GM21447 (cell line): ENCODE measurements around the gene MCM10.

ENCODE experiments used
- ATAC-seq: cut with Tn5 transposase; IDR thresholded peaks from one replicate; pipeline ENCODE4 v1.9.1; 2021; ENCODE audit not compliant: unreplicated experiment

MCM10 gene

DNA sequence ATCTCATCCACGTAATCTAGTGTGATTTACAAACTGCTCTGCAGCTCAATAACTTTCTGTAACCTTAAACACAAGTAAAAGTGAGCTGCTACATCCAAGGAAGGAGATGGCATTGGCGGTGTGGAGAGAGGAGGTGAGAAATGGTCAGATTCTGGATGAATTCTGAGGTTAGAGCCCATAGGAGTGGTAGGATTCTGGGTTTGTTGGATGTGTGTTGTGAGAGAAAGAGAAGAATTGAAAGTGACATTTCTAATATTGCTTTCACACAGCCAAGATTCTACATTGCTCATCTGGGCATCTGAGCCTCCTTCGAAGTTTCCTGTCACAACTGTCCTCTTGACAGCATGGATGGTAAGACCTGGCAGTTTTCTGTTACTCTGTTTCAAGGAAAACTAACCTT is 2.5 kb downstream of the MCM10 start:
- no peak for ATAC-seq

- ATAC-seq = no peak
Observed at GRCh38 chr10:13165177-13165576, 3.8 kb downstream of the MCM10 start.

- ATAC-seq = no peak
Observed at GRCh38 chr10:13167568-13167967, 6.2 kb downstream of the MCM10 start.

DNA sequence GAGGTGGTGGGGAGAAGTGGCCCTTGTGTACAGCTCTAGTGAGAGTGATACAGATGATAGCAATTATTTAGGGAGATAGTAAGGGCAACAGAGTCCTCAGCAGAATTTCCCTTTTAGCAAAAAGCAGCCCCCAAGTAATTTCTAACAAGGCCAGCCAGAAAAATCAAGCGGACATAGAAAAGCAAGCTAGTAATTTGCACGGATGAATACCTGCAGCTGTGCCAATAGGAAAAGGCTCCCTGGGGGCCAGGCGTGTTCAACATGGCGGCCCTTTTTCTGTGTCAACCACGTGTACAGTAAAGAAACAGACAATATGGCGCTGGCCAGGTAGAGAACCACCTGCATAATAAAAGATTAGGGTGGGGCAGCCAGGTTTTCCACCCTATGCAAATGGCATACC is 7.4 kb downstream of the MCM10 start:
- ATAC-seq = no peak

DNA sequence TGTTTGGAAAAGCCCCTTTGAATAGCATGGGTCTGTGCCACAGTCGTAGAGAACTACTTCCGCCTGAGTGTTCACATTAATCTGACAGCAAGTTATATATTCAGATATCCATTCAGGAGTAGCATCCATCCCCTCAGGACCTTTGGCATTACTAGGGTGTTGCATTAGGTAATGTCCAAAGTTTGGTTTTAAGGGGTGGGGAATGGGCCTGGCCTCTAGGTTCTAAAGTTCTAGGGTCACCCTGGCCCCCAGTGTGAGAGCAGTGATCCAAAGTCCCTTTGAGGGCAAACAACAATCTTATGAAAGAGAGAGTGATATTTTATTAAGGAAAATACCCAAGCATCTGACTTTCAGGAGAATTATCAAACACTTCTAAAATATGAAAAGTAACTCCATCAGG is 12.3 kb downstream of the MCM10 start:
- no peak for ATAC-seq

- no peak for ATAC-seq
Observed at GRCh38 chr10:13180788-13181187, 19.4 kb downstream of the MCM10 start.

DNA sequence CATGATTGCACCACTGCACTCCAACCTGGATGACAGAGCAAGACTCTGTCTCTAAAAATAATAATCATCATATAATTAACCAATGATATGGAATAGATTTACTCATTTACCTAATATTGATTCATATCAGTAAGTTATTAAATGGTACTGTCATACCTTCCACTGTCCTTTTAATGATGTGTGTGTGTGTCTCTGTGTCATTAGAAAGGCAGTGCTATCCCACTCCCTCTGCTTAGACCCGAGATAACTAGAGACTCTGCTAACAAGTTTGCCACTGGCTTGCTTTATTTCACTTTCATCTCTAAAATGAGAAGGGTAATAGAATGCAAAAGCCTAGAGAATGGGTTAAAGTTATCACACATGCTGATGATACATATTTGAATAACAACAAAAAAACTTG is 21.1 kb downstream of the MCM10 start:
- ATAC-seq = no peak

DNA sequence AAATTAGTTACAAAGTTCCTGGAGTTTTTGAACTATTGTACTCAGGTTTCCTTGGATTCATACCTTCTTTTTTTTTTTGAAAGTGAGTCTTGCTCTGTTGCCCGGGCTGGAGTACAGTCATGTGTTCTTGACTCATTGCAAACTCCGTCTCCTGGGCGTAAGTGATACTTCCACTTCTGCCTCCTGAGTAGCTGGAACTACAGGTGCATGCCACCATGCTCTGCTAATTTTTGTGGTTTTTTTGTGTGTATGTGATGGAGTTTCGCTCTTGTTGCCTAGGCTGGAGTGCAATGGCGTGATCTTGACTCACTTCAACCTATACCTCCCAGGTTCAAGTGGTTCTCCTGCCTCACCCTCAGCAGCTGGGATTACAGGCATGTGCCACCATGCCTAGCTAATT is 22.3 kb downstream of the MCM10 start:
- no peak for ATAC-seq

GRCh38 chr10:13184276-13184675 is 22.9 kb downstream of the MCM10 start:
- ATAC-seq = no peak

GRCh38 chr10:13184730-13185514 is 23.6 kb downstream of the MCM10 start:
- no peak for ATAC-seq

DNA sequence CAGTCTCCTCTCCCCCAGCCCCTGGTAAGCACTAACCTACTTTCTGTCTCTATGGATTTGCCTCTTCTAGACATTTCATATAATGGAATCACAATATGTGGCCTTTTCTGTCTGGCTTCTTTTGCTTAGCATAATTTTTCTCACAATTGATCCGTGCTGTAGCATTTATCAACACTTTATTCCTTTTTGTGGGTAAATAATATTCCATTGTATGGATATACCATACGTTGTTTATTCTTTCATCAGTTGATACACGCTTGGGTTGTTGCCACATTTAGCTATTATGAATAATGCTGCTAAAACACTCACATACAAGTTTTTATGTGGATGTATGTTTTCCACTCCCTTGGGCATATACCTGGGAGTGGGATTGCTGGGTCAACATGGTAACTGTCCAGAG is 25.8 kb downstream of the MCM10 start:
- no peak for ATAC-seq

- no peak for ATAC-seq
Observed at GRCh38 chr10:13188593-13188992, 27.2 kb downstream of the MCM10 start.

DNA sequence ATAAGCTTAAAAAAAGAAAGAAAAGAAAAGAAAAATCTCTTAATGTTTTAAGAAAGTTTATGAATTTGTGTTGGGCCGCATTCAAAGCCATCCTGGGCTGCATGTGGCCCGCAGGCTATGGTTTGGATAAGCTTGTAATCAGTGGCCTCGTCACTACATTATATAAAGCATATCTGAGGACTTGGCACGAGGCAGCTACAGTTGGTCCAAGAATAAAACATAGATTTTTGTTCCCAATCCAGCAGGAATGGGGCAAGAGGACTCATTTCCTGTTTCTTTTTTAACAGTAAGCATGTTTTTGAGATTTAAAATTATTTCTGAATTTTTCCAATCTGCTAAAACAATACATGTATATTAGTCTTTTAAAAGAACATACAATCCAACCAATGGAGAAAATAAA is 28.6 kb downstream of the MCM10 start:
- no peak for ATAC-seq

DNA sequence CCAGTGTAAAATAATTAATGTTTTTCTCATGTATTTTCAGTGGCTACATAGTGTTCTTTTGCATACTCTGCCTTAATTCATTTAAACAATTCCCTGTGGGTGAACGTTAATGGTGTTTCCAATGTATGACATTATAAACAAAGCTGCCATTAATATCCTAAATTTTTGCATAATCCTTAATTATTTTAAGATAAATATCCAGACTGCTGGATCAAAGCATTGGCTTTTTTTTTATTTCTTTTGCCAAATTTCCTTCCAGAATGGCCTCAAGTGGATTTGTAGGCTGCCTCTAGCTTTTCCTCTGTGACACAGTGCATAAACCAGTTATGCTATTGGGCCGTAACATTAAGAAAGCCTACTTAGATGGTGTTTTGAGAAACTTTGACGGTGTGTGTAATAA is 29.5 kb downstream of the MCM10 start:
- no peak for ATAC-seq

DNA sequence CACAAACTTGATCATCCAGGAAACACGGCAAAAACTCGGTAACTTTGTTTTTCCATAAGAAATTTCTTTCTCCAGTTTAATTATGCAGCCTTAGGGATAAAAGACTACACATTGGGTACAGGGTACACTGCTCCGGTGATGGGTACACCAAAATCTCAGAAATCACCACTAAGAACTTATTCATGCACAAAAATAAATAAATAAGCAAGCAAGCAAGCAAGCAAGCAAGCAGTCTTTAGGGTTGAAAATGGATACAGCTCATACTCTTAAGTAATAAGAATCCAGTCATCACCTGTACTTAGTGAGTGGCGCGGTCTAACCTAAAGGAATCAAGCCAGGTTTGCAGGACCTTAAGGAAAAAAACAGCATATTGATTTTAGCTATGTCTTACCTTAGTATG is 30.0 kb downstream of the MCM10 start:
- ATAC-seq = no peak

- ATAC-seq = no peak
Observed at GRCh38 chr10:13193637-13194036, 32.3 kb downstream of the MCM10 start.

DNA sequence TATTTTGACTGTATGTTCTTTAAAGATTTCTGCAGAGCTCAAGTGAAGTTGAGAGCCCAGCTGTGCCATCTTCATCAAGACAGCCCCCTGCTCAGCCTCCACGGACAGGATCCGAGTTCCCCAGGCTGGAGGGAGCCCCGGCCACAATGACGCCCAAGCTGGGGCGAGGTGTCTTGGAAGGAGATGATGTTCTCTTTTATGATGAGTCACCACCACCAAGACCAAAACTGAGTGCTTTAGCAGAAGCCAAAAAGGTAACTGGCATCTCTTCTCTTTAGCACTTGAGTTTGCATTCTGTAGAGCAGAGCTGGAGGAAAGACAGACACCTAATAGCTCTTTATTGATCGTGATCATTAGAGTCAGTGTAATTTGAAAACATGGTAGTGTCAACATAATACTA is 33.7 kb downstream of the MCM10 start:
- no peak for ATAC-seq

DNA sequence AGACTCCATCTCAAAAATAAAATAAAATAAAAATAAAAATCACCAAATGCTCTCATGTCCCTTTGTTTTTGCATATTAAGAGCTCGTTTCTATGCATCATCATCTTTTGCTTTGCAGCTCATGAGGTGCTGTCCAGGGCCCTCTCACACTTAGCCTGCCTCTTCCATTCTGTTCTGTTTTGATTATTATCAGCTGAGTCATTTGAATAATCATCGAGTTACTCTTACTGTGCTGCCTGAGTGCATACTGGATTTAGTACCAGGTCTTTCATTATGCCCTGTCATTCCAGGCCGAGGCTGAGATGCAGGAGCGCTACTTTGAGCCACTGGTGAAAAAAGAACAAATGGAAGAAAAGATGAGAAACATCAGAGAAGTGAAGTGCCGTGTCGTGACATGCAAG is 39.8 kb downstream of the MCM10 start:
- no peak for ATAC-seq

- no peak for ATAC-seq
Observed at GRCh38 chr10:13206091-13206490, 44.7 kb downstream of the MCM10 start.

DNA sequence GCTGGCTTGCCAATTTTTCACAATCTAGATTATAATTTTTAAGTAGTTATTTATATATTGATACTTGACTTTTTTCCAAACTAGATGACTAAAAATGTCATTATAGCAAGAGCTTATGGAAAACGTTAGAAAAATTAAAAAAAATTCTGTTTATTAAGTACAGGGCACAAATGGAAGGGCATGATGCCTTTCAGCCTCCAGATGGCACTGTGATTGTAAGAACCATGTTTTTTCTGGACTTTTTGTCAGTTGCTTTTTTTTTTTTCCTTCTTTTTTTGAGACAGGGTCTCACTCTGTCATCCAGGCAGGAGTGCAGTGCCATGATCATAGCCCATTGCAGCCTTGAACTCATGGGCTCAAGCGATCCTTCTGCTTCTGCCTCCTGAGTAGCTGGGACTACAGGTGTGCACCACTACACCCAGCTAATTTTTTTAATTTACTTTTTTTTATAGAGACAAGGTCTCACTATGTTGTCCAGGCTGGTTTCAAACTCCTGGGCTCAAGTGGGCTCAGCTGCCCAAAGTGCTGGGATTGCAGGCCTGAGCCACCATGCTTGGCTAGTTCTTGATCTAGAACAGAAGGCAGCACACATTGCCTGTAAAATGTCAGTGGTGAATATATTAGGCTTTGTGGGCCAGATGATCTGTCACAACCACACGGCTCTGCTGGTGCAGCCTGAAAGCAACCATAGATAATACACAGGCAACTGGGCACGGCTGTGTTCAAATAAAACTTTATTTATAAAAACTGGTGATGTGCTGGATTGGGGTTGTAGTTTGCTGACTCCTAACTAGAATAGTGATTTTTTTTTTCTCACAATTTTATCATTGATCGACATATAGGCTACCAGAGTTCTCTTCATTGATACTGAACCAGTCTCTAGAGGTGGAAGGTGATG is 45.4 kb downstream of the MCM10 start:
- no peak for ATAC-seq

GRCh38 chr10:13213163-13213562 is 51.8 kb downstream of the MCM10 start:
- no peak for ATAC-seq

- no peak for ATAC-seq
Observed at GRCh38 chr10:13218878-13219277, 57.5 kb downstream of the MCM10 start.
